HG03558 (cell line): ENCODE data around the gene XRCC2.
A peak's percentile ranks its signal among the peaks of the same experiment; 100 is the strongest.
"Not testable (repeated sequence)": the region's sequence is repeated elsewhere in the genome, so short reads cannot be mapped to it uniquely, and the experiment has no call there.

Source experiments
- ATAC-seq: cut with Tn5 transposase; IDR thresholded peaks from one replicate; pipeline ENCODE4 v1.9.1; 2021; ENCODE audit warnings: moderate number of reproducible peaks; ENCODE audit not compliant: unreplicated experiment; ENCODE audit errors: extremely low read depth

XRCC2 gene

GRCh38 chr7:152675759-152676636, at the start of gene XRCC2:
XRCC2 (minus strand) TSS chr7:152676141; CDS start chr7:152676079, 62 bp downstream.
- peak; percentile 77 for ATAC-seq

GRCh38 chr7:152723364-152723763, 47.4 kb upstream of the XRCC2 start:
- no peak for ATAC-seq

GRCh38 chr7:152712412-152713042, 36.6 kb upstream of the XRCC2 start:
- not testable (repeated sequence) for ATAC-seq

- ATAC-seq = no peak
Measured at GRCh38 chr7:152711444-152711944, 35.6 kb upstream of the XRCC2 start.

GRCh38 chr7:152710153-152710442, 34.2 kb upstream of the XRCC2 start:
- no peak for ATAC-seq

- no peak for ATAC-seq
Measured at GRCh38 chr7:152709287-152710152, 33.6 kb upstream of the XRCC2 start.

- ATAC-seq = no peak
Measured at GRCh38 chr7:152704796-152705384, 28.9 kb upstream of the XRCC2 start.

- ATAC-seq = no peak
Measured at GRCh38 chr7:152699079-152699478, 23.1 kb upstream of the XRCC2 start.

- ATAC-seq = not testable (repeated sequence)
Measured at GRCh38 chr7:152697268-152697974, 21.5 kb upstream of the XRCC2 start.

GRCh38 chr7:152692196-152692595, 16.3 kb upstream of the XRCC2 start:
- not testable (repeated sequence) for ATAC-seq

GRCh38 chr7:152683297-152683696, 7.4 kb upstream of the XRCC2 start:
- ATAC-seq = no peak

GRCh38 chr7:152677808-152678670, 2.1 kb upstream of the XRCC2 start:
- no peak for ATAC-seq

- no peak for ATAC-seq
Measured at GRCh38 chr7:152674860-152675758, 832 bp downstream of the XRCC2 start.

- ATAC-seq = no peak
Measured at GRCh38 chr7:152673897-152674296, 2.0 kb downstream of the XRCC2 start.

- ATAC-seq = no peak
Measured at GRCh38 chr7:152672626-152673025, 3.3 kb downstream of the XRCC2 start.

GRCh38 chr7:152669758-152670157, 6.2 kb downstream of the XRCC2 start:
- no peak for ATAC-seq

GRCh38 chr7:152668975-152669374, 7.0 kb downstream of the XRCC2 start:
- no peak for ATAC-seq

- peak; percentile 43 for ATAC-seq
Measured at GRCh38 chr7:152667958-152668357, 8.0 kb downstream of the XRCC2 start.
